ENCODE data around the gene GATM. TPM values are rescaled to one million over a fixed set of nuclear protein-coding genes. Genes with fewer than 3 reads are reported as not detected.

GATM gene
- total RNA-seq, 1 donor from 2014 or later, result not detected

GRCh38 chr15:45347033-45347432, 31.3 kb downstream of the GATM start:
- H3K4me1 Mint-ChIP-seq (ENCODE audit: unreplicated experiment), result no peaks in the 10 kb centered on the region
- no peak overlapping the region for H3K4me3 Mint-ChIP-seq (ENCODE audit: unreplicated experiment)
- H3K27ac Mint-ChIP-seq (ENCODE audit: unreplicated experiment), result no peak overlapping the region
- H3K27me3 Mint-ChIP-seq (ENCODE audit: unreplicated experiment), result peaks cover 32% of the 10 kb centered on the region
- H3K36me3 Mint-ChIP-seq (ENCODE audit: unreplicated experiment), result no peaks in the 10 kb centered on the region
- no peaks in the 10 kb centered on the region for H3K9me3 Mint-ChIP-seq (ENCODE audit: unreplicated experiment)
- no peak for DNase-seq (ENCODE audit: extremely low spot score, unreplicated experiment)
- TF ChIP-seq CTCF (IDR thresholded peaks at IDR 0.05), result no peak

- Mint-ChIP-seq H3K27me3 (ENCODE audit: unreplicated experiment) (peaks cover 26% of the 10 kb centered on the region), H3K27ac (ENCODE audit: unreplicated experiment) (no peak overlapping the region), H3K4me3 (ENCODE audit: unreplicated experiment) (no peak overlapping the region), H3K4me1 (ENCODE audit: unreplicated experiment) (no peaks in the 10 kb centered on the region), H3K9me3 (ENCODE audit: unreplicated experiment) (no peaks in the 10 kb centered on the region), H3K36me3 (ENCODE audit: unreplicated experiment) (no peaks in the 10 kb centered on the region)
- TF ChIP-seq CTCF (IDR thresholded peaks at IDR 0.05), result no peak
- no peak for DNase-seq (ENCODE audit: extremely low spot score, unreplicated experiment)
Observed at GRCh38 chr15:45346381-45346780, 32.0 kb downstream of the GATM start.

- Mint-ChIP-seq H3K9me3 (ENCODE audit: unreplicated experiment) (no peaks in the 10 kb centered on the region), H3K27ac (ENCODE audit: unreplicated experiment) (no peak overlapping the region), H3K4me1 (ENCODE audit: unreplicated experiment) (no peaks in the 10 kb centered on the region), H3K36me3 (ENCODE audit: unreplicated experiment) (no peaks in the 10 kb centered on the region), H3K4me3 (ENCODE audit: unreplicated experiment) (no peak overlapping the region), H3K27me3 (ENCODE audit: unreplicated experiment) (peaks cover 13% of the 10 kb centered on the region)
- DNase-seq (ENCODE audit: extremely low spot score, unreplicated experiment), result no peak
- no peak for TF ChIP-seq CTCF (IDR thresholded peaks at IDR 0.05)
Observed at GRCh38 chr15:45343258-45343860, 35.0 kb downstream of the GATM start.

GRCh38 chr15:45341790-45342189, 36.6 kb downstream of the GATM start:
- no peak for DNase-seq (ENCODE audit: extremely low spot score, unreplicated experiment)
- no peaks in the 10 kb centered on the region for H3K9me3 Mint-ChIP-seq (ENCODE audit: unreplicated experiment)

GRCh38 chr15:45340429-45340828, 37.9 kb downstream of the GATM start:
- Mint-ChIP-seq H3K36me3 (ENCODE audit: unreplicated experiment) (no peaks in the 10 kb centered on the region), H3K27ac (ENCODE audit: unreplicated experiment) (no peak overlapping the region), H3K4me3 (ENCODE audit: unreplicated experiment) (no peak overlapping the region), H3K4me1 (ENCODE audit: unreplicated experiment) (no peaks in the 10 kb centered on the region), H3K27me3 (ENCODE audit: unreplicated experiment) (peaks cover 5% of the 10 kb centered on the region), H3K9me3 (ENCODE audit: unreplicated experiment) (no peaks in the 10 kb centered on the region)
- DNase-seq (ENCODE audit: extremely low spot score, unreplicated experiment), result no peak
- TF ChIP-seq CTCF (IDR thresholded peaks at IDR 0.05), result no peak

More at GRCh38 chr15:45341790-45342189, 36.6 kb downstream of the GATM start:
- Mint-ChIP-seq H3K4me1 (ENCODE audit: unreplicated experiment) (no peaks in the 10 kb centered on the region), H3K36me3 (ENCODE audit: unreplicated experiment) (no peaks in the 10 kb centered on the region), H3K27me3 (ENCODE audit: unreplicated experiment) (peaks cover 11% of the 10 kb centered on the region), H3K4me3 (ENCODE audit: unreplicated experiment) (no peak overlapping the region), H3K27ac (ENCODE audit: unreplicated experiment) (no peak overlapping the region)
- no peak for TF ChIP-seq CTCF (IDR thresholded peaks at IDR 0.05)
